Measurements from ENCODE around the gene MTIF2.

DNA sequence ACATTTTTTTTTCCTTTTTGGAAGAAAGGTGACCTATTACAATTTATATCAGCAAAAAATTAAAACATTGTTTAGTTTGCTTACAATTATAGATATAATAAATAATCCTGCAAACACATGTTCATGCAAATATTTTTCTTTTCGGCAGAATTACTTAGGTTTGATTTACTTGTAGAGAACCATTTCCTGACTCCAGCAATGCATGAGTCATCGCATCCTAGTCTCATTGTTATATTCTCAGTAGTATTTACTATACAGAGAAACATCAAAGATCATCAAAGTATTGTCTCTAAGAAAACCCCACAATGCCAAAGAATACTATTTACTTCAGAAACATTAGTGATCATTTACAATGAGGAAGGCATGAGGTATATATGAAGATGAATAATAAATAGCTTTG is 40.4 kb upstream of the MTIF2 start:
- no peak for TF ChIP-seq EZH2 (optimal IDR thresholded peaks at IDR 0.05; ENCODE audit: low read depth, low read length)
- TF ChIP-seq, protein P1, sequence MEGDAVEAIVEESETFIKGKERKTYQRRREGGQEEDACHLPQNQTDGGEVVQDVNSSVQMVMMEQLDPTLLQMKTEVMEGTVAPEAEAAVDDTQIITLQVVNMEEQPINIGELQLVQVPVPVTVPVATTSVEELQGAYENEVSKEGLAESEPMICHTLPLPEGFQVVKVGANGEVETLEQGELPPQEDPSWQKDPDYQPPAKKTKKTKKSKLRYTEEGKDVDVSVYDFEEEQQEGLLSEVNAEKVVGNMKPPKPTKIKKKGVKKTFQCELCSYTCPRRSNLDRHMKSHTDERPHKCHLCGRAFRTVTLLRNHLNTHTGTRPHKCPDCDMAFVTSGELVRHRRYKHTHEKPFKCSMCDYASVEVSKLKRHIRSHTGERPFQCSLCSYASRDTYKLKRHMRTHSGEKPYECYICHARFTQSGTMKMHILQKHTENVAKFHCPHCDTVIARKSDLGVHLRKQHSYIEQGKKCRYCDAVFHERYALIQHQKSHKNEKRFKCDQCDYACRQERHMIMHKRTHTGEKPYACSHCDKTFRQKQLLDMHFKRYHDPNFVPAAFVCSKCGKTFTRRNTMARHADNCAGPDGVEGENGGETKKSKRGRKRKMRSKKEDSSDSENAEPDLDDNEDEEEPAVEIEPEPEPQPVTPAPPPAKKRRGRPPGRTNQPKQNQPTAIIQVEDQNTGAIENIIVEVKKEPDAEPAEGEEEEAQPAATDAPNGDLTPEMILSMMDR (IDR thresholded peaks at IDR 0.05; ENCODE audit: low read length) = no peak
